GM23338 (cell line): ENCODE results near the gene ZFP36L1. TPM values are rescaled to one million over a fixed set of nuclear protein-coding genes. Genes with fewer than 3 reads are reported as not detected.

Experiments
- ATAC-seq: fragments of 200-7000 bp; cut with Tn5 transposase; 3 replicates; pipeline ENCODE4 v1.9.1; 2020
- DNase-seq: peaks from one replicate; pipeline ENCODE4 v3.0.0-alpha.2; 2015; ENCODE audit warnings: low spot score
- H2AFZ ChIP-seq: fragments of 200-600 bp; sonication (generic); 2 replicates; pipeline ENCODE4 v1.8.0; 2016; ENCODE audit warnings: antibody characterized with exemption, mild to moderate bottlenecking, moderate library complexity
- H3F3A ChIP-seq: fragments of 200-600 bp; sonication (generic); replicated peaks from 2 replicates; pipeline ENCODE4 v1.8.0; 2017; ENCODE audit warnings: antibody characterized with exemption, mixed run types, low read depth
- H3K27ac ChIP-seq: fragments of 200-600 bp; sonication (generic); 2 replicates; pipeline ENCODE4 v1.6.1; 2016; ENCODE audit warnings: low read depth
- H3K27me3 ChIP-seq: fragments of 200-600 bp; sonication (generic); 2 replicates; pipeline ENCODE4 v1.8.0; 2016; ENCODE audit warnings: mild to moderate bottlenecking, mixed run types, moderate library complexity; ENCODE audit not compliant: insufficient read depth
- H3K36me3 ChIP-seq: fragments of 200-600 bp; sonication (generic); 2 replicates; pipeline ENCODE4 v1.8.0; 2016; ENCODE audit warnings: mild to moderate bottlenecking; ENCODE audit not compliant: insufficient read depth
- H3K4me1 ChIP-seq: fragments of 200-600 bp; sonication (generic); 2 replicates; pipeline ENCODE4 v1.8.0; 2016; ENCODE audit warnings: mild to moderate bottlenecking, moderate library complexity; ENCODE audit not compliant: insufficient read depth
- H3K4me2 ChIP-seq: fragments of 200-600 bp; sonication (generic); 2 replicates; pipeline ENCODE4 v1.7.1; 2017; ENCODE audit warnings: mixed run types
- H3K4me3 ChIP-seq: fragments of 200-600 bp; sonication (generic); 2 replicates; pipeline ENCODE4 v1.6.1; 2016; ENCODE audit warnings: mixed run types
- H3K79me2 ChIP-seq: fragments of 200-600 bp; sonication (generic); replicated peaks from 2 replicates; pipeline ENCODE4 v1.8.0; 2017; ENCODE audit warnings: mild to moderate bottlenecking; ENCODE audit not compliant: insufficient read depth
- H3K9me2 ChIP-seq: fragments of 200-600 bp; sonication (generic); 2 replicates; pipeline ENCODE4 v1.8.0; 2017; ENCODE audit not compliant: insufficient read depth
- H4K20me1 ChIP-seq: fragments of 200-600 bp; sonication (generic); replicated peaks from 2 replicates; pipeline ENCODE4 v1.8.0; 2017; ENCODE audit warnings: mild to moderate bottlenecking; ENCODE audit not compliant: insufficient read depth
- H3K27ac Mint-ChIP-seq: 2 replicates; pipeline ENCODE4 v1.8.0; 2020; ENCODE audit warnings: inconsistent platforms, mild to moderate bottlenecking, moderate library complexity, mixed read lengths
- H3K27me3 Mint-ChIP-seq: 3 replicates; pipeline ENCODE4 v1.8.0; 2022; ENCODE audit warnings: low read depth, mild to moderate bottlenecking, moderate library complexity, mixed read lengths, inconsistent platforms; ENCODE audit not compliant: insufficient read depth, poor library complexity
- H3K36me3 Mint-ChIP-seq: 3 replicates; pipeline ENCODE4 v1.8.0; 2021; ENCODE audit warnings: low read depth, mild to moderate bottlenecking, inconsistent platforms, moderate library complexity, mixed read lengths
- H3K4me1 Mint-ChIP-seq: 3 replicates; pipeline ENCODE4 v1.8.0; 2020; ENCODE audit warnings: mild to moderate bottlenecking, inconsistent platforms, mixed read lengths
- H3K4me3 Mint-ChIP-seq: 3 replicates; pipeline ENCODE4 v1.8.0; 2021; ENCODE audit warnings: moderate library complexity, mild to moderate bottlenecking, inconsistent platforms, mixed read lengths
- H3K9me3 Mint-ChIP-seq: 3 replicates; pipeline ENCODE4 v1.8.0; 2020; ENCODE audit warnings: moderate library complexity, mild to moderate bottlenecking, inconsistent platforms, mixed read lengths
- CREB1 ChIP-seq: fragments of 250-450 bp; sonication (Bioruptor Pico); IDR thresholded peaks from 2 replicates; pipeline ENCODE4 v1.5.0; 2020; ENCODE audit warnings: low read depth, mild to moderate bottlenecking, moderate library complexity
- EZH2 ChIP-seq: fragments of 200-600 bp; sonication (generic); IDR thresholded peaks from one replicate; pipeline ENCODE4 v1.8.0; 2017; ENCODE audit warnings: antibody characterized with exemption, mild to moderate bottlenecking, low read depth; ENCODE audit not compliant: unreplicated experiment
- EZH2phosphoT487 ChIP-seq: fragments of 200-600 bp; sonication (generic); IDR thresholded peaks from one replicate; pipeline ENCODE4 v1.8.1; 2018; ENCODE audit warnings: antibody characterized with exemption; ENCODE audit not compliant: unreplicated experiment
- JUNB ChIP-seq: IDR thresholded peaks from one replicate; pipeline ENCODE4 v1.6.1; 2016; ENCODE audit warnings: antibody characterized with exemption; ENCODE audit not compliant: unreplicated experiment
- NANOG ChIP-seq: IDR thresholded peaks from 2 replicates; pipeline ENCODE4 v1.6.1; 2016; ENCODE audit warnings: antibody characterized with exemption, borderline replicate concordance
- POLR2AphosphoS5 ChIP-seq: IDR thresholded peaks from 2 replicates; pipeline ENCODE4 v1.6.1; 2016; ENCODE audit warnings: antibody characterized with exemption, low read depth
- REST ChIP-seq: IDR thresholded peaks from one replicate; pipeline ENCODE4 v1.6.1; 2018; ENCODE audit warnings: antibody characterized with exemption; ENCODE audit not compliant: unreplicated experiment
- STAT1 ChIP-seq: IDR thresholded peaks from one replicate; pipeline ENCODE4 v1.6.1; 2016; ENCODE audit warnings: antibody characterized with exemption; ENCODE audit not compliant: unreplicated experiment
- ZNF114 ChIP-seq: fragments of 250-450 bp; sonication (Bioruptor Pico); IDR thresholded peaks from 2 replicates; pipeline ENCODE4 v1.5.0; 2020; ENCODE audit warnings: mild to moderate bottlenecking, moderate library complexity
- ZNF331 ChIP-seq: fragments of 250-450 bp; sonication (Bioruptor Pico); IDR thresholded peaks from 2 replicates; pipeline ENCODE4 v1.5.0; 2020; ENCODE audit warnings: low read depth, mild to moderate bottlenecking, moderate library complexity
- polyA plus RNA-seq: library from polyadenylated mRNA; unstranded; fragments of >200 nt; fragmentation: Nextera tagmentation; extraction: Ambion mirVana; gene quantifications from 2 replicates; pipeline ENCODE4 v1.2.1, GENCODE V29; 2016
- total RNA-seq: library from RNA; depleted of rRNA; stranded (reverse); fragments of >200 nt; shearing (Covaris generic); gene quantifications from 2 replicates; pipeline ENCODE4 v1.2.3, GENCODE V29; 2014
- TF ChIP-seq, protein P1 (sequence below), 2 experiments: fragments of 200-600 bp in 1 of 2; sonication (generic) in 1 of 2; conservative IDR thresholded peaks; 2 replicates each; pipeline versions ENCODE4 v1.5.1 to v1.6.1; 2016 to 2017; ENCODE audit warnings: antibody characterized with exemption in 2 of 2, low read depth in 2 of 2, mild to moderate bottlenecking in 2 of 2, moderate library complexity in 1 of 2
- TF ChIP-seq, protein P2 (sequence below): IDR thresholded peaks from 2 replicates; pipeline ENCODE4 v1.6.1; 2016; ENCODE audit warnings: antibody characterized with exemption

Gene ZFP36L1
- total and polyA plus RNA-seq, 2 experiments from 2014 or later: 148 to 382 TPM

- Mint-ChIP-seq H3K36me3 (no peaks in the 10 kb centered on the region), H3K9me3 (no peaks in the 10 kb centered on the region), H3K4me3 (no peak overlapping the region), H3K4me1 (peaks cover 14% of the 10 kb centered on the region), H3K27ac (no peak overlapping the region), H3K27me3 (peaks cover 3% of the 10 kb centered on the region)
- ATAC-seq (no peak), DNase-seq (no peak)
- Histone ChIP-seq H3K4me3 (no peak overlapping the region), H3K4me1 (no peaks in the 10 kb centered on the region; the same call in 1 of the 2 replicates), H3K27ac (no peak overlapping the region), H3K79me2 (no peaks in the 10 kb centered on the region), H3F3A (no peaks in the 10 kb centered on the region), H3K36me3 (no peaks in the 10 kb centered on the region), H4K20me1 (no peaks in the 10 kb centered on the region), H3K4me2 (no peak overlapping the region), H3K9me2 (peaks cover 4% of the 10 kb centered on the region; the same call in 1 of the 2 replicates), H2AFZ (no peak overlapping the region), H3K27me3 (no peaks in the 10 kb centered on the region)
- no peak for TF ChIP-seq JUNB
- no peak for TF ChIP-seq ZNF331 (CRISPR knock-in tag)
- TF ChIP-seq STAT1: no peak
- no peak for TF ChIP-seq EZH2phosphoT487
- no peak for TF ChIP-seq ZNF114 (CRISPR knock-in tag)
- no peak for TF ChIP-seq CREB1 (CRISPR knock-in tag)
- TF ChIP-seq EZH2: no peak
- TF ChIP-seq, protein P1, sequence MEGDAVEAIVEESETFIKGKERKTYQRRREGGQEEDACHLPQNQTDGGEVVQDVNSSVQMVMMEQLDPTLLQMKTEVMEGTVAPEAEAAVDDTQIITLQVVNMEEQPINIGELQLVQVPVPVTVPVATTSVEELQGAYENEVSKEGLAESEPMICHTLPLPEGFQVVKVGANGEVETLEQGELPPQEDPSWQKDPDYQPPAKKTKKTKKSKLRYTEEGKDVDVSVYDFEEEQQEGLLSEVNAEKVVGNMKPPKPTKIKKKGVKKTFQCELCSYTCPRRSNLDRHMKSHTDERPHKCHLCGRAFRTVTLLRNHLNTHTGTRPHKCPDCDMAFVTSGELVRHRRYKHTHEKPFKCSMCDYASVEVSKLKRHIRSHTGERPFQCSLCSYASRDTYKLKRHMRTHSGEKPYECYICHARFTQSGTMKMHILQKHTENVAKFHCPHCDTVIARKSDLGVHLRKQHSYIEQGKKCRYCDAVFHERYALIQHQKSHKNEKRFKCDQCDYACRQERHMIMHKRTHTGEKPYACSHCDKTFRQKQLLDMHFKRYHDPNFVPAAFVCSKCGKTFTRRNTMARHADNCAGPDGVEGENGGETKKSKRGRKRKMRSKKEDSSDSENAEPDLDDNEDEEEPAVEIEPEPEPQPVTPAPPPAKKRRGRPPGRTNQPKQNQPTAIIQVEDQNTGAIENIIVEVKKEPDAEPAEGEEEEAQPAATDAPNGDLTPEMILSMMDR (conservative IDR thresholded peaks at IDR 0.05; ENCODE audit: low read depth in 2 of 2): no peak
- TF ChIP-seq POLR2AphosphoS5: no peak
These were observed 13.0 kb downstream of the ZFP36L1 start for GRCh38 chr14:68779761-68780323.

DNA sequence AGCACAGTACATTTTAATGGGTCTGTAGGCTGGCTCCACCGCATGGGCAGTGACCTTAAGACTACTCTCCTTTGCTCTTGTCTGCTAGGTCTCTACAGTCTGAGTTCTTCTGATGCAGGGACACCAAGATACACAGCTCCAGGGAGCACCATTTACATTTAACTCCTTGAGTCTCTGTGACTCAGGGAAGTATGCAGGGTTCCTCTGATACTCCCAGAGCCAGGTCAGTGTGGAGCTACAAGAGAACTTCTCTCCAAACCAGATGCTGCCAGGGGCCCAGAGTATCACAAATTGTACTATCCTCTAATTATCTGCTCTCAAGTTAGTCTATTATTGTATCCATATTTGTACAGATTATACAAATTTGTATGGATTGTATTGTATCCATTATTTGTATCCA lies 15.2 kb downstream of the ZFP36L1 start:
- no peak overlapping the region for H2AFZ ChIP-seq
- no peak overlapping the region for H3K27ac ChIP-seq
- no peak for TF ChIP-seq JUNB
- TF ChIP-seq, protein P2, sequence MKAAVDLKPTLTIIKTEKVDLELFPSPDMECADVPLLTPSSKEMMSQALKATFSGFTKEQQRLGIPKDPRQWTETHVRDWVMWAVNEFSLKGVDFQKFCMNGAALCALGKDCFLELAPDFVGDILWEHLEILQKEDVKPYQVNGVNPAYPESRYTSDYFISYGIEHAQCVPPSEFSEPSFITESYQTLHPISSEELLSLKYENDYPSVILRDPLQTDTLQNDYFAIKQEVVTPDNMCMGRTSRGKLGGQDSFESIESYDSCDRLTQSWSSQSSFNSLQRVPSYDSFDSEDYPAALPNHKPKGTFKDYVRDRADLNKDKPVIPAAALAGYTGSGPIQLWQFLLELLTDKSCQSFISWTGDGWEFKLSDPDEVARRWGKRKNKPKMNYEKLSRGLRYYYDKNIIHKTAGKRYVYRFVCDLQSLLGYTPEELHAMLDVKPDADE: no peak
- TF ChIP-seq, protein P1 (conservative IDR thresholded peaks at IDR 0.05; ENCODE audit: low read depth in 2 of 2): no peak
- no peak for TF ChIP-seq ZNF331 (CRISPR knock-in tag)
- no peak for TF ChIP-seq EZH2
- no peak for TF ChIP-seq REST
- no peak for TF ChIP-seq STAT1
- TF ChIP-seq NANOG: no peak
- TF ChIP-seq POLR2AphosphoS5: no peak
- TF ChIP-seq ZNF114 (CRISPR knock-in tag): no peak
- no peak for TF ChIP-seq CREB1 (CRISPR knock-in tag)
- no peak for TF ChIP-seq EZH2phosphoT487

More for the DNA sequence above, 15.2 kb downstream of the ZFP36L1 start:
- no peaks in the 10 kb centered on the region for H3K36me3 Mint-ChIP-seq
- H3K27ac Mint-ChIP-seq: no peak overlapping the region
- Histone ChIP-seq H3K4me2 (no peak overlapping the region), H3F3A (no peaks in the 10 kb centered on the region), H3K79me2 (no peaks in the 10 kb centered on the region), H3K4me1 (no peaks in the 10 kb centered on the region; the same call in 1 of the 2 replicates), H3K27me3 (no peaks in the 10 kb centered on the region), H3K9me2 (no peaks in the 10 kb centered on the region), H3K4me3 (no peak overlapping the region), H3K36me3 (no peaks in the 10 kb centered on the region), H4K20me1 (no peaks in the 10 kb centered on the region)
- H3K27me3 Mint-ChIP-seq: peaks cover 3% of the 10 kb centered on the region
- peaks cover 14% of the 10 kb centered on the region for H3K4me1 Mint-ChIP-seq
- DNase-seq (no peak), ATAC-seq (no peak)
- no peak overlapping the region for H3K4me3 Mint-ChIP-seq
- no peaks in the 10 kb centered on the region for H3K9me3 Mint-ChIP-seq
